GM21381 (cell line): ENCODE results near the gene UBALD1.
"Not testable (repeated sequence)": the region's sequence is repeated elsewhere in the genome, so short reads cannot be mapped to it uniquely, and the experiment has no call there.

Experiments used
- ATAC-seq: cut with Tn5 transposase; IDR thresholded peaks from one replicate; pipeline ENCODE4 v1.9.1; 2021; ENCODE audit warnings: mild to moderate bottlenecking, moderate library complexity; ENCODE audit not compliant: unreplicated experiment

UBALD1 gene

GRCh38 chr16:4599545-4599944, 15.1 kb downstream of the UBALD1 start:
- ATAC-seq: no peak

- ATAC-seq: no peak
These were observed 15.7 kb downstream of the UBALD1 start for GRCh38 chr16:4599037-4599436.

GRCh38 chr16:4597174-4597573, 17.5 kb downstream of the UBALD1 start:
- no peak for ATAC-seq

- no peak for ATAC-seq
These were observed 20.0 kb downstream of the UBALD1 start for GRCh38 chr16:4594433-4595410.

GRCh38 chr16:4593086-4593485, 21.6 kb downstream of the UBALD1 start:
- ATAC-seq: no peak

GRCh38 chr16:4591706-4592470, 22.8 kb downstream of the UBALD1 start:
- no peak for ATAC-seq

GRCh38 chr16:4591191-4591590, 23.5 kb downstream of the UBALD1 start:
- ATAC-seq: no peak

GRCh38 chr16:4588961-4589360, 25.7 kb downstream of the UBALD1 start:
- ATAC-seq: no peak

- no peak for ATAC-seq
These were observed 26.3 kb downstream of the UBALD1 start for GRCh38 chr16:4588386-4588785.

- ATAC-seq: no peak
These were observed 28.4 kb downstream of the UBALD1 start for GRCh38 chr16:4586291-4586690.

GRCh38 chr16:4583906-4584305, 30.8 kb downstream of the UBALD1 start:
- ATAC-seq: no peak

GRCh38 chr16:4580250-4580649, 34.4 kb downstream of the UBALD1 start:
- no peak for ATAC-seq

- ATAC-seq: no peak
These were observed 35.6 kb downstream of the UBALD1 start for GRCh38 chr16:4578961-4579530.

GRCh38 chr16:4576008-4576407, 38.7 kb downstream of the UBALD1 start:
- ATAC-seq: no peak

- no peak for ATAC-seq
These were observed 39.6 kb downstream of the UBALD1 start for GRCh38 chr16:4574919-4575705.

- ATAC-seq: not testable (repeated sequence)
These were observed 40.8 kb downstream of the UBALD1 start for GRCh38 chr16:4573926-4574325.

GRCh38 chr16:4572715-4573114, 42.0 kb downstream of the UBALD1 start:
- ATAC-seq: no peak

- no peak for ATAC-seq
These were observed 43.9 kb downstream of the UBALD1 start for GRCh38 chr16:4570688-4571321.

- no peak for ATAC-seq
These were observed 44.6 kb downstream of the UBALD1 start for GRCh38 chr16:4570086-4570485.

- ATAC-seq: no peak
These were observed 48.5 kb downstream of the UBALD1 start for GRCh38 chr16:4566144-4566543.
